ENCODE data around the gene SPO11.
A peak's percentile ranks its signal among the peaks of the same experiment; 100 is the strongest.

Gene SPO11

GRCh38 chr20:57377350-57377749 lies 47.7 kb downstream of the SPO11 start:
- Histone ChIP-seq H3K27ac (no peak overlapping the region), H3K4me3 (no peak overlapping the region)
- TF ChIP-seq CTCF (IDR thresholded peaks at IDR 0.05), result no peak
- DNase-seq (ENCODE audit: low spot score), result no peak

- TF ChIP-seq CTCF (IDR thresholded peaks at IDR 0.05), result no peak
- H3K27ac ChIP-seq, result no peak overlapping the region
- no peak for DNase-seq (ENCODE audit: low spot score)
- no peak overlapping the region for H3K4me3 ChIP-seq
Observed at GRCh38 chr20:57378107-57378506, 48.5 kb downstream of the SPO11 start.

GRCh38 chr20:57378646-57379262 lies 49.2 kb downstream of the SPO11 start:
- Histone ChIP-seq H3K4me3 (no peak overlapping the region), H3K27ac (no peak overlapping the region)
- no peak for TF ChIP-seq CTCF (IDR thresholded peaks at IDR 0.05)
- DNase-seq (ENCODE audit: low spot score), result peak; percentile 62

- no peak for TF ChIP-seq CTCF (IDR thresholded peaks at IDR 0.05)
Observed at GRCh38 chr20:57379263-57379647, 49.7 kb downstream of the SPO11 start.

GRCh38 chr20:57380081-57380750 lies 50.6 kb downstream of the SPO11 start:
- no peak overlapping the region for H3K4me3 ChIP-seq
- H3K27ac ChIP-seq, result no peak overlapping the region
- no peak for TF ChIP-seq CTCF (IDR thresholded peaks at IDR 0.05)
- peak; percentile 41 for DNase-seq (ENCODE audit: low spot score)

More at GRCh38 chr20:57379263-57379647, 49.7 kb downstream of the SPO11 start:
- peak; percentile 0 for DNase-seq (ENCODE audit: low spot score)
- Histone ChIP-seq H3K27ac (no peak overlapping the region), H3K4me3 (no peak overlapping the region)

- Histone ChIP-seq H3K4me3 (no peak overlapping the region), H3K27ac (no peak overlapping the region)
- DNase-seq (ENCODE audit: low spot score), result peak; percentile 85
- TF ChIP-seq CTCF (IDR thresholded peaks at IDR 0.05), result peak; percentile 86
Observed at GRCh38 chr20:57381596-57382503, 52.2 kb downstream of the SPO11 start.

Data from coronary artery (tissue), 2 donors.